Activated CD8-positive, alpha-beta memory T cell treated with anti-CD3 and anti-CD28 coated beads, Interleukin-2, amount 10 ng/mL, durations not matched to agents 7 days and 5 days (primary cell): Measurements from ENCODE around the gene SPATA12. TPM values are rescaled to one million over a fixed set of nuclear protein-coding genes. Genes with fewer than 3 reads are reported as not detected.

Experiments used
- ATAC-seq: fragments of 150-1000 bp; cut with Tn5 transposase; one replicate; pipeline ENCODE4 v1.10.0; 2021; ENCODE audit warnings: moderate library complexity
- CTCF ChIA-PET: fragments of 350-600 bp; sonication (Branson Sonifier 250); formaldehyde crosslinking; loops from one replicate; lab custom pipeline; 2021; ENCODE audit warnings: antibody characterized with exemption; lab: Charles Lee
- DNase-seq: peaks from one replicate; pipeline ENCODE4 v3.0.0-alpha.2; 2020
- H3K27ac Mint-ChIP-seq: one replicate; pipeline ENCODE4 v1.8.0; 2021; ENCODE audit warnings: mild to moderate bottlenecking, mixed read lengths
- H3K27me3 Mint-ChIP-seq: one replicate; pipeline ENCODE4 v1.8.0; 2021; ENCODE audit warnings: mixed read lengths
- H3K36me3 Mint-ChIP-seq: one replicate; pipeline ENCODE4 v1.8.0; 2021; ENCODE audit warnings: mild to moderate bottlenecking, mixed read lengths
- H3K4me1 Mint-ChIP-seq: one replicate; pipeline ENCODE4 v1.8.0; 2021; ENCODE audit warnings: mixed read lengths
- H3K4me3 Mint-ChIP-seq: one replicate; pipeline ENCODE4 v1.8.0; 2021; ENCODE audit warnings: mild to moderate bottlenecking, moderate library complexity, mixed read lengths
- H3K9me3 Mint-ChIP-seq: one replicate; pipeline ENCODE4 v1.8.0; 2022; ENCODE audit warnings: low read depth, mixed read lengths
- total RNA-seq, 2 experiments: library from RNA; stranded (reverse); gene quantifications; one replicate each; pipeline ENCODE4 v1.2.3, GENCODE V29; 2021

The SPATA12 gene
- total RNA-seq, 2 experiments from 2014 or later, result not detected

DNA sequence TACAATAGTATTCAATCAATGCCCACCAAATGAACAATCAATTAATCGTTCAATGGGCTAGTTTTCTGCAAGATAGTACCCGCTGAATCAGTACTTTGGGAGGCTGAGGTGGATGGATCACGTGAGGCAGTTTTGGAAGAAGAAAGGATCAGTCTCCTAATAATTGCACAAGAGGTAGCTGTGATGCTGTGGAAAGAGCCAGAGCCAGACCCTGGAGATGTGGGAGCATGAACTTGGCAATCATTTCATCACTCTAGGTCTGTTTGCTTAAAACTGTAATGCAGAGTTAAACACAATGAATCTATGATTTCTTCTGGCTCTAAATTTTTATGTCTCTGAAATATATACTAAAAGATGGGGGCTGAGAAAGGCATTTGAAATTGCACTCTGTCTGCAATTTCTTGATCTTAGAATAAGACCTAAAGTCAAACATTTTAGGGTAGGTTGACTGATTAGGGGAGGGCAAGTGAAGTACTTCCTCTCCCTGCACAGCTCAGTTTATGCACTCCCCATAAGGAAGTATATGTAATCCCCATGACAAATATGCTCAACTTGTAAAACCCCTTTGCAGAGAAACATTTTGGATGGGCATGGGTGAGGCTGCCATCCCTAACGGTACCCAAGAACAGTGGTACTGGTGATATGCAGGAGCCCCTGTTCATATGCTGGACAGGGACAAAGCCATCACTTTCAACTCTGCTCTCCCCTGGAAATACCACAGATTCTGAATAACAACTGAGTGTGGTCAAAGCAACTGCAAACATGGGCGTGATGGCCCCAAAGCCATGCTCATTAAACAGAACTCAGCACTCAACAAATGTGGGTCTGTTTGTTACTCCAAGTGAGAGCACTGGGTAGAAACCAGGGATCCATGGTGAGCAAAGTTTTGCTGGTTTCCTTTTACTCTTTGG lies 28.6 kb upstream of the SPATA12 start:
- Mint-ChIP-seq H3K36me3 (no peaks in the 10 kb centered on the region), H3K27me3 (peaks cover 6% of the 10 kb centered on the region), H3K4me1 (peaks cover 2% of the 10 kb centered on the region), H3K27ac (no peak overlapping the region), H3K4me3 (no peak overlapping the region), H3K9me3 (no peaks in the 10 kb centered on the region)
- CTCF ChIA-PET, result no interaction called here
- ATAC-seq (no peak), DNase-seq (no peak)

DNA sequence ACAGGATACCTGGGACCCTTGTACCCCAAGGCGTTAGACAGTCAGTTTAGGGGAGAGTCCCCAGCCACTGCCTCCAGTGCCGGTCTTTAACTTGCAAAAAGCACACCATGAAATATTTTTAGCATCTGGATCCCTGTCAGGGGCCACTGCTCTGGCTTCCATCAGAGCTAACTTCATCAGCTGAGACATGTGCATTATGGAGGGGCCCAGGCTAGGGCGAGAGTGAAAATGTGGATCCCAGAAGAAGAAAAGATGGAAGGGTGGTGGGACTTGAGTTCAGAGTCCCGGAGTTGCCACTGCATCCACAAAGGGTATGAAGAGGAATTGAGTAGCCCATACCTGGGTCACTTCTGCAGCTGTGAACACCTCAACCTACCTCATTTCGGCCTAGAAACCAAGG lies 23.5 kb upstream of the SPATA12 start:
- peaks cover 8% of the 10 kb centered on the region for H3K4me1 Mint-ChIP-seq
- H3K4me3 Mint-ChIP-seq, result no peak overlapping the region
- no peak overlapping the region for H3K27ac Mint-ChIP-seq
- no peak for DNase-seq
- no peaks in the 10 kb centered on the region for H3K36me3 Mint-ChIP-seq
- CTCF ChIA-PET, result no interaction called here
- no peaks in the 10 kb centered on the region for H3K9me3 Mint-ChIP-seq
- no peak for ATAC-seq
- peaks cover 18% of the 10 kb centered on the region for H3K27me3 Mint-ChIP-seq

- no peaks in the 10 kb centered on the region for H3K36me3 Mint-ChIP-seq
- no peak overlapping the region for H3K4me3 Mint-ChIP-seq
- CTCF ChIA-PET, result interaction anchor here (1.2 kb wide), 1 partner anchor 238 kb away, joined by 3 read pairs; no protein-coding TSS in a partner anchor
- peaks cover 6% of the 10 kb centered on the region for H3K4me1 Mint-ChIP-seq
- DNase-seq, result no peak
- no peaks in the 10 kb centered on the region for H3K9me3 Mint-ChIP-seq
- H3K27ac Mint-ChIP-seq, result no peak overlapping the region
- ATAC-seq, result peak; percentile 33
- H3K27me3 Mint-ChIP-seq, result peaks cover 16% of the 10 kb centered on the region
Measured at GRCh38 chr3:57038466-57039164, 21.8 kb upstream of the SPATA12 start.

DNA sequence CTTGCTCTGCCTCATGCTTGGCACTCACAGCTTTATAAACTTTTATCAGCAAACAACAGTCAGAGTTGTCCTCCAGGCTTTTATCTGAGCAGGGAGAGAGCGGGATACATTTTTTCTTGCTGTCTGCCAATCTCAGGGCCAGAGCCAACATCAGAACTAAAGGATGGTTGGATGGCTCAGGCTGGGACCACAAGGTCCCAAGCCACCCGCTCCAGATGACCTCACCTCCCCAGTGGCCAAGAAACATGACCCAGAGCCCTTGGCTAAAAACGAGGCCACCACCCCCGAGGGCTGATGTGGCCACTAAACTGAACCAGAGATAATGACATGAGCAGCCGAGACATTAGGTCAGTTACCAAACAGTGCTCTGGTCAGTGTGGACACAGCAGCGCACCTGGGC lies 18.8 kb upstream of the SPATA12 start:
- ATAC-seq (no peak), DNase-seq (no peak)
- peaks cover 21% of the 10 kb centered on the region for H3K27me3 Mint-ChIP-seq
- H3K9me3 Mint-ChIP-seq, result no peaks in the 10 kb centered on the region
- no peaks in the 10 kb centered on the region for H3K36me3 Mint-ChIP-seq
- H3K4me1 Mint-ChIP-seq, result peaks cover 6% of the 10 kb centered on the region
- H3K4me3 Mint-ChIP-seq, result no peak overlapping the region
- H3K27ac Mint-ChIP-seq, result no peak overlapping the region
- CTCF ChIA-PET, result interaction anchor here (0.6 kb wide), 1 partner anchor 7 kb away, joined by 3 read pairs; no protein-coding TSS in a partner anchor

DNA sequence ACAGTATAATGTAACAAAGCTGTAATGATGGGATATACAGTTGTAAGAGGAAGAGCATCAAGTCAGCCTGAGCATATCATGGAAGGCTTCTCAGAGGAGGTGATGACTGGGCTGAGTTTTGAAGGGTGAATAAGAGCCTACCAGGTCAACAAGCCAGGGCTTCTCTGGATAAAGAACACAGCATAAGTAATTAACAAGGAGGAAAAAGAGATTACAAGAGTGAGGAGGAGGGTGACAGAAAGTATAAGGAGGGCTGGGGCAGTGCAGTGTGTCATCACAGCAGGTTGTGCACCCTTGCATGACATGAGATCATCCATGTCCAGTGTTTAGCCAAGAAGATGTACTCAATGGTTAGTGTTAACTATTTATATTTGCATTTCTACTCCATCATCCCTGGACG lies 16.9 kb upstream of the SPATA12 start:
- ATAC-seq (no peak), DNase-seq (no peak)
- no peak overlapping the region for H3K27ac Mint-ChIP-seq
- peaks cover 28% of the 10 kb centered on the region for H3K27me3 Mint-ChIP-seq
- no peaks in the 10 kb centered on the region for H3K9me3 Mint-ChIP-seq
- peaks cover 6% of the 10 kb centered on the region for H3K4me1 Mint-ChIP-seq
- CTCF ChIA-PET, result interaction anchor here (0.5 to 0.7 kb wide), 2 partner anchors 38 to 187 kb away, joined by 4 to 5 read pairs; no protein-coding TSS in a partner anchor
- no peaks in the 10 kb centered on the region for H3K36me3 Mint-ChIP-seq
- H3K4me3 Mint-ChIP-seq, result no peak overlapping the region

DNA sequence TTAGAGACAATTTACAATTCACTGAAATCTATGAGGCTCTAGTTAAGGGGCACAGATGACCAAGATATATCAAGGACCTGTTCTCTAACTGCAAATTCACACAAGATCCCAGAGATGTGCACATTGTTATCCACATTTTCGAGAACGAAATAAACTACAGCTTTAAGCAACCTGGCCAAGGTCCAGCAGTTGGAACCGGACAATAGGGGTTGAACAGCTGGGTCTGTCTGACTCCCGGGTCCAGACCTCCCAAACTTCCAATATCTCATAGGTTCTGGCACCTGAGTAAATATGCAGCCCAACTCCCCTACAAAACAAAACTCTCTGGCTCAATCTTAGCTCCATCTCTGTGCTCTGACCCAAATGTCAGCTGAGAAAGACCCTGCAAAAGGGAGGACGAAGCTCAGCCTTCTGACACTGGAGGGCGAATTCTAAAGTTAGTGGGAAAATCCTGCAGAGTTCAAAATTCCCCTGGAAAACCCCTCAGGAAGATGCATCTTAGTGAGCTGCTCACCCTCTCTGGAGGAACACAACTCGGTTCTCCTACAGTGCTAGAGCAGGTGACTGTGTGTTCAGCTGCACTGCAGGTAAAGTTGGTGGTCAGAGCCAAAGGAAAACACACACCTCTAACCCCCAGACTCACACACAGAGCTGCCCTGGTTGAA lies 14.2 kb upstream of the SPATA12 start:
- ATAC-seq (no peak), DNase-seq (no peak)
- CTCF ChIA-PET, result no interaction called here
- Mint-ChIP-seq H3K27me3 (peaks cover 16% of the 10 kb centered on the region), H3K4me1 (no peaks in the 10 kb centered on the region), H3K4me3 (no peak overlapping the region), H3K36me3 (no peaks in the 10 kb centered on the region), H3K27ac (no peak overlapping the region), H3K9me3 (no peaks in the 10 kb centered on the region)

DNA sequence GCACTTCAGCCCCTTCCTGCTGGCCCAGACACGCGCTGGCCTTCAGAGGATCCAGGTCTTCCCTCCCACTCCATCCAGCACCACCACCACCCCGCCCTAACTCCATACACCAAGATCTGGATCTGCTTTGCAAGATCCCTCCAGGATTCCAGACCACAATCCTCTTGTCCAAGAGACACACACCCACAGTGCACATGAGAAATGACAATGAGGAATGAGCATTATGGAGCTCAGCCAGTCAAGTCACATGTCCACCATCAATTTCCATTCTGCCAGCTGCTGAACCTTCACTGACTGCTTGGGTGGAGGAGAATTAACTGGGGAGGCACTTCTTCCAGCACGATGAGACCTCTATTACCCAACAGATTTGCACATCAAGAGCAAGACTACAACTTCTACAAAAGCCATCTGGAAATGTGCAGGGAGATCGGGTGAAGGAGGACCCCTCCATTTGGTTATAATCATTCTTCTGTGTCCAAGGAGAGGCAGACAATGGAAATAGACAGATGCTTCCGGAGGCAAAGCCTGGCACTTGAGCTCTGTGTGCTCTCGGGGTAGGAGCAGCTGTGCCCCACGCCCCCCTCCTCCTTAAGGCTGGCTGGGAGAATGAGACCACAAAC lies 12.3 kb upstream of the SPATA12 start:
- Mint-ChIP-seq H3K27ac (no peak overlapping the region), H3K9me3 (no peaks in the 10 kb centered on the region), H3K4me3 (no peak overlapping the region), H3K36me3 (no peaks in the 10 kb centered on the region), H3K4me1 (no peaks in the 10 kb centered on the region), H3K27me3 (peaks cover 16% of the 10 kb centered on the region)
- CTCF ChIA-PET, result no interaction called here
- DNase-seq, result no peak
- ATAC-seq, result no peak

DNA sequence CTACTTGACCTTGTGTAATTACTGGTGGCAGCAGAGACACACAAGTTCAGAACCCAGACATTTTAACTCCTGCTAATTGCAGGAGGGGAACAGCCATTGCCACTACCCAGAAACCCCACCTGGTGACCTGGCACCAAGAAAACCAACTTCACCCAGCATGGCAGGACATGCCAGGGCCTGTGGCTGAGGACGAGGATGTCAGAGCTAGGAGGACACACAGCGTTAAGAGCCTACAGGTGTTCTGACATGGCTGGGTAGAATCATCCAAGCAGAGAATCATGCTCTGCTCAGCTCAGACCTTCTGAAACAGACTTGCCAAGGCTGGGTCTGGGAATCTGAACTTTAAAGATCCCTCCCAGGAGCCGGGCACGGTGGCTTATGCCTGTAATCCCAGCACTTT lies 11.7 kb upstream of the SPATA12 start:
- Mint-ChIP-seq H3K36me3 (no peaks in the 10 kb centered on the region), H3K27me3 (peaks cover 20% of the 10 kb centered on the region), H3K4me3 (no peak overlapping the region), H3K4me1 (no peaks in the 10 kb centered on the region), H3K27ac (no peak overlapping the region), H3K9me3 (no peaks in the 10 kb centered on the region)
- DNase-seq (no peak), ATAC-seq (no peak)
- CTCF ChIA-PET, result no interaction called here

DNA sequence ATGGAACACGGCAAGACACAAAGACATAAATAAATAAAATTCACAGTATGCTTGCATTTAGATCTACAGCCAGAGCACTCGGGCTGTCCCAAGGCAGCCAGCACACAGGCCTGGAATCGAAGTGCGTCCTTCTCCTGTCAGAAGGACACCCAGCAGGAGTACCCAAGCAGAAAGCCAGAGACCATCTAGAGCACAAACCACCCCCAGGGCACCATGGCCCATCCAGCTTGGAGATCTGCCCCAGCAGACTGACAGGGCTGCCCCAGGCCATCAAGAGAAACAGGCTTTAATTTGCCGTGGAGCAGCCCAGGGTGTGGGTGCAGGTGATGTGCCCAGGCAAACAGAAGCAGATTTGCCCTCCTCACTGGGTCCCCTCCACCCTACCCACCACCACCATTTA lies 7.8 kb upstream of the SPATA12 start:
- peaks cover 21% of the 10 kb centered on the region for H3K27me3 Mint-ChIP-seq
- H3K9me3 Mint-ChIP-seq, result no peaks in the 10 kb centered on the region
- CTCF ChIA-PET, result no interaction called here
- ATAC-seq, result no peak
- H3K27ac Mint-ChIP-seq, result no peak overlapping the region
- H3K4me1 Mint-ChIP-seq, result no peaks in the 10 kb centered on the region
- H3K36me3 Mint-ChIP-seq, result no peaks in the 10 kb centered on the region
- no peak for DNase-seq
- H3K4me3 Mint-ChIP-seq, result no peak overlapping the region

DNA sequence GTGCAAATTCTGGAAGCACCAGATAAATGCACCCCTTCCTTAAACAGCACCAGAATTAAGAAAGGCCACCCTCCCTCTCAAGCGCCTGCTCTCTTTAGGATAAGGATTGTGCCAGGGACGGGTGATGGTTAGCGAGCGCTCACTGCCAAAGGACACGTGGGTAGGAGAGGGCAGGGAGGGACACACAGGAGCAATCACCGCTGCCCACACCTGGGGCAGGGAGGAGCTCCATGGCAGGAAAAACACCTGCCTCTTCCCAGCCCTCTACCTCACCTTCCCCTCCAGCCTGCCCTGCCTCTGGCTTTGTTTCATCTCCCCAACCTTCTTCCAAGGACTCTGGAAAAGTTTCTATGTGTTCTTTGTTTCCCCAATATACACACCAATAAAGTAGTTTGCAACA lies 7.3 kb upstream of the SPATA12 start:
- H3K4me3 Mint-ChIP-seq, result no peak overlapping the region
- CTCF ChIA-PET, result no interaction called here
- no peak overlapping the region for H3K27ac Mint-ChIP-seq
- DNase-seq (no peak), ATAC-seq (no peak)
- H3K27me3 Mint-ChIP-seq, result peaks cover 17% of the 10 kb centered on the region
- no peaks in the 10 kb centered on the region for H3K9me3 Mint-ChIP-seq
- H3K4me1 Mint-ChIP-seq, result no peaks in the 10 kb centered on the region
- no peaks in the 10 kb centered on the region for H3K36me3 Mint-ChIP-seq

DNA sequence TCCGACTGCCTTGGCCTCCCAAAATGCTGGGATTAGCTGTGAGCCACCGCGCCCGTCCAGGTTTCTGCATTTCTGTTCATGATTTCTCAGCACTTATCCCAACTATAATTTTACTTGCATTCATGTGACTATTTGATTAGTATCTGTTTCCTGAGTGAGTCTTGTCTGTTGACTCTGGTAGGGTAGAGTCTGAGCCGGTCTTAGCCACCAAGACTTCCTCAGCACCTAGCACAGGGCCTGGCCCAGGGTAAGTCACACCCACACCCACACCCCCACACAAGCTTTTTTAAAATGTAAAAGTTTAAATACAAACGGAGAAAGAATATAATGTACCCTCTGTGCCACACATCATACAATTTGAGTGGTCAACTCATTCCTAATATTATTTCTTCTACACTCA lies 3.1 kb upstream of the SPATA12 start:
- Mint-ChIP-seq H3K4me3 (no peak overlapping the region), H3K9me3 (no peaks in the 10 kb centered on the region), H3K4me1 (no peaks in the 10 kb centered on the region), H3K36me3 (no peaks in the 10 kb centered on the region), H3K27me3 (peaks cover 15% of the 10 kb centered on the region), H3K27ac (no peak overlapping the region)
- CTCF ChIA-PET, result no interaction called here
- DNase-seq, result no peak
- ATAC-seq, result no peak

DNA sequence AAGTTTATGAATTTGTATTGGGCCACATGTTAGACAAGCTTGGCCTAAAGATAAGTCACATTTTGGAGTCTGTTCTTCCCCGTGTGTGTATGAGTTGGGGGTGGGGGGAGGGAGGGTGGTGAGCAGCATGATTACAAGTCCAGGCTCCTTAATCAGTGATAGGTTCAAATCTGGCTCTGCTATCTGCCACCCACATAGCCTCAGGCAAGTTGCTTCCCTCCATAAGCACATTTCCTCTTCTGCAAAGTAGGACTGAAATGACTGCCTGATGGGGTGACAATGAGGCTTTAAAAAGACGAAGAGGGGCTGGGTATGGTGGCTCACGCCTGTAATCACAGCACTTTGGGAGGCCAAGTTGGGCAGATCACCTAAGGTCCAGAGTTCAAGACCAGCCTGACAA lies 1.1 kb upstream of the SPATA12 start:
- H3K27ac Mint-ChIP-seq, result no peak overlapping the region
- H3K27me3 Mint-ChIP-seq, result peaks cover 9% of the 10 kb centered on the region
- H3K9me3 Mint-ChIP-seq, result no peaks in the 10 kb centered on the region
- CTCF ChIA-PET, result no interaction called here
- no peak overlapping the region for H3K4me3 Mint-ChIP-seq
- ATAC-seq, result no peak
- peaks cover 7% of the 10 kb centered on the region for H3K4me1 Mint-ChIP-seq
- no peak for DNase-seq
- no peaks in the 10 kb centered on the region for H3K36me3 Mint-ChIP-seq

GRCh38 chr3:57061556-57061955 lies 1.1 kb downstream of the SPATA12 start:
- DNase-seq (no peak), ATAC-seq (no peak)
- H3K27me3 Mint-ChIP-seq, result peaks cover 3% of the 10 kb centered on the region
- H3K4me3 Mint-ChIP-seq, result no peak overlapping the region
- H3K4me1 Mint-ChIP-seq, result peaks cover 7% of the 10 kb centered on the region
- H3K36me3 Mint-ChIP-seq, result no peaks in the 10 kb centered on the region
- CTCF ChIA-PET, result no interaction called here
- H3K27ac Mint-ChIP-seq, result no peak overlapping the region
- H3K9me3 Mint-ChIP-seq, result no peaks in the 10 kb centered on the region
